Pons (tissue), 1 donor: ENCODE measurements around the gene KCNJ9.
"Not testable (repeated sequence)": the region's sequence is repeated elsewhere in the genome, so short reads cannot be mapped to it uniquely, and the experiment has no call there.

Experiments used
- DNase-seq: peaks from one replicate; pipeline ENCODE4 v3.0.0-alpha.2; 2016; ENCODE audit warnings: low spot score

KCNJ9 gene

GRCh38 chr1:160103658-160104408 lies 22.5 kb downstream of the KCNJ9 start:
- peak; percentile 88 for DNase-seq

- peak; percentile 66 for DNase-seq
Measured at GRCh38 chr1:160104486-160104885, 23.1 kb downstream of the KCNJ9 start.

GRCh38 chr1:160105155-160105554 lies 23.8 kb downstream of the KCNJ9 start:
- DNase-seq = no peak

GRCh38 chr1:160107512-160107911 lies 26.2 kb downstream of the KCNJ9 start:
- no peak for DNase-seq

GRCh38 chr1:160108888-160109662 lies 27.7 kb downstream of the KCNJ9 start:
- DNase-seq = peak; percentile 71

GRCh38 chr1:160109686-160110085 lies 28.3 kb downstream of the KCNJ9 start:
- no peak for DNase-seq

GRCh38 chr1:160111462-160111861 lies 30.1 kb downstream of the KCNJ9 start:
- DNase-seq = not testable (repeated sequence)

- DNase-seq = no peak
Measured at GRCh38 chr1:160112357-160112756, 31.0 kb downstream of the KCNJ9 start.

- DNase-seq = no peak
Measured at GRCh38 chr1:160113407-160113806, 32.1 kb downstream of the KCNJ9 start.

- DNase-seq = no peak
Measured at GRCh38 chr1:160114085-160114484, 32.7 kb downstream of the KCNJ9 start.

- DNase-seq = no peak
Measured at GRCh38 chr1:160115545-160116282, 34.4 kb downstream of the KCNJ9 start, which contains the start of gene ATP1A2. TSS of gene ATP1A2 (plus strand) at chr1:160115759. CDS start at chr1:160115862, 103 bp downstream.

GRCh38 chr1:160116283-160117147 lies 35.2 kb downstream of the KCNJ9 start:
- DNase-seq = no peak

GRCh38 chr1:160117300-160117699 lies 36.0 kb downstream of the KCNJ9 start:
- DNase-seq = no peak

GRCh38 chr1:160117709-160118183 lies 36.4 kb downstream of the KCNJ9 start:
- peak; percentile 81 for DNase-seq

- DNase-seq = no peak
Measured at GRCh38 chr1:160118928-160119327, 37.6 kb downstream of the KCNJ9 start.

GRCh38 chr1:160120797-160121196 lies 39.5 kb downstream of the KCNJ9 start:
- DNase-seq = no peak

GRCh38 chr1:160121388-160121787 lies 40.0 kb downstream of the KCNJ9 start:
- DNase-seq = no peak

GRCh38 chr1:160122978-160123495 lies 41.7 kb downstream of the KCNJ9 start:
- DNase-seq = no peak

- DNase-seq = no peak
Measured at GRCh38 chr1:160123726-160124125, 42.4 kb downstream of the KCNJ9 start.

GRCh38 chr1:160124705-160125478 lies 43.6 kb downstream of the KCNJ9 start:
- no peak for DNase-seq
